Measurements from ENCODE around the gene GALNT2. TPM values are rescaled to one million over a fixed set of nuclear protein-coding genes. Genes with fewer than 3 reads are reported as not detected.

GALNT2 gene
- total and polyA plus RNA-seq, 9 of the 15 experiments (the other 6 are each of a cell fraction or from before 2014, with no cell fraction given), result 1.6 to 106 (median 51.9) TPM

- TF ChIP-seq FOSL1 (tag; conservative IDR thresholded peaks at IDR 0.05) (no peak), TBL1XR1 (IDR thresholded peaks at IDR 0.05; ENCODE audit: low read length in 2 of 2) (no peak), XRCC5 (IDR thresholded peaks at IDR 0.05; ENCODE audit: low read depth, low read length) (no peak), REST (IDR thresholded peaks at IDR 0.05; ENCODE audit: borderline replicate concordance) (peak; percentile 95), REST (CRISPR knock-in tag; IDR thresholded peaks at IDR 0.05; ENCODE audit: low read depth) (peak; percentile 88; the same call in 1 of the 2 replicates), SIN3A (IDR thresholded peaks at IDR 0.05; ENCODE audit: borderline replicate concordance in 2 of 2, control insufficient read depth in 1 of 2, low read depth in 2 of 2, low read length in 2 of 2) (peak in 1 of 2 experiments; percentile 57; a peak in 1 of 4 replicates), ZC3H8 (IDR thresholded peaks at IDR 0.05) (no peak), KAT7 (CRISPR knock-in tag; IDR thresholded peaks at IDR 0.05; ENCODE audit: borderline replicate concordance) (no peak), MIER1 (IDR thresholded peaks at IDR 0.05; ENCODE audit: low read depth) (peak; percentile 89), ZNF445 (CRISPR knock-in tag; IDR thresholded peaks at IDR 0.05; ENCODE audit: low read depth) (no peak), ZNF12 (CRISPR knock-in tag; IDR thresholded peaks at IDR 0.05) (peak; percentile 91)
These were observed 221.8 kb downstream of the GALNT2 start (continued) for GRCh38 chr1:230288641-230289349.

Measured in K562 (cell line).